ENCODE measurements around the gene IGFBPL1. TPM values are rescaled to one million over a fixed set of nuclear protein-coding genes. Genes with fewer than 3 reads are reported as not detected.

The IGFBPL1 gene
- total RNA-seq, 1 donor from 2014 or later = 10.0 TPM

GRCh38 chr9:38387751-38388150, 36.5 kb downstream of the IGFBPL1 start:
- no peak for DNase-seq (ENCODE audit: low read depth)
- no peak for TF ChIP-seq CTCF (IDR thresholded peaks at IDR 0.05; ENCODE audit: insufficient read depth, low read length, poor library complexity, severe bottlenecking)
- Histone ChIP-seq H3K4me3 (ENCODE audit: low read depth, low read length) (no peak overlapping the region), H3K36me3 (ENCODE audit: control insufficient read depth, insufficient read depth, low read length) (no peaks in the 10 kb centered on the region), H3K27me3 (ENCODE audit: control insufficient read depth, insufficient read depth, low read length) (no peaks in the 10 kb centered on the region)

- Histone ChIP-seq H3K4me3 (ENCODE audit: low read depth, low read length) (no peak overlapping the region), H3K27me3 (ENCODE audit: control insufficient read depth, insufficient read depth, low read length) (no peaks in the 10 kb centered on the region), H3K36me3 (ENCODE audit: control insufficient read depth, insufficient read depth, low read length) (no peaks in the 10 kb centered on the region)
- DNase-seq (ENCODE audit: low read depth) = no peak
- TF ChIP-seq CTCF (IDR thresholded peaks at IDR 0.05; ENCODE audit: insufficient read depth, low read length, poor library complexity, severe bottlenecking) = no peak
Observed at GRCh38 chr9:38387066-38387465, 37.2 kb downstream of the IGFBPL1 start.

- no peak for TF ChIP-seq CTCF (IDR thresholded peaks at IDR 0.05; ENCODE audit: insufficient read depth, low read length, poor library complexity, severe bottlenecking)
- DNase-seq (ENCODE audit: low read depth) = no peak
- Histone ChIP-seq H3K4me3 (ENCODE audit: low read depth, low read length) (no peak overlapping the region), H3K36me3 (ENCODE audit: control insufficient read depth, insufficient read depth, low read length) (no peaks in the 10 kb centered on the region), H3K27me3 (ENCODE audit: control insufficient read depth, insufficient read depth, low read length) (no peaks in the 10 kb centered on the region)
Observed at GRCh38 chr9:38386319-38386895, 37.8 kb downstream of the IGFBPL1 start.

- DNase-seq (ENCODE audit: low read depth) = no peak
- no peak for TF ChIP-seq CTCF (IDR thresholded peaks at IDR 0.05; ENCODE audit: insufficient read depth, low read length, poor library complexity, severe bottlenecking)
- no peaks in the 10 kb centered on the region for H3K36me3 ChIP-seq (ENCODE audit: control insufficient read depth, insufficient read depth, low read length)
Observed at GRCh38 chr9:38385896-38386295, 38.4 kb downstream of the IGFBPL1 start.

GRCh38 chr9:38384990-38385848, 39.0 kb downstream of the IGFBPL1 start:
- no peaks in the 10 kb centered on the region for H3K27me3 ChIP-seq (ENCODE audit: control insufficient read depth, insufficient read depth, low read length)
- no peak overlapping the region for H3K4me3 ChIP-seq (ENCODE audit: low read depth, low read length)
- DNase-seq (ENCODE audit: low read depth) = no peak
- no peak for TF ChIP-seq CTCF (IDR thresholded peaks at IDR 0.05; ENCODE audit: insufficient read depth, low read length, poor library complexity, severe bottlenecking)
- no peaks in the 10 kb centered on the region for H3K36me3 ChIP-seq (ENCODE audit: control insufficient read depth, insufficient read depth, low read length)

More at GRCh38 chr9:38385896-38386295, 38.4 kb downstream of the IGFBPL1 start:
- Histone ChIP-seq H3K4me3 (ENCODE audit: low read depth, low read length) (no peak overlapping the region), H3K27me3 (ENCODE audit: control insufficient read depth, insufficient read depth, low read length) (no peaks in the 10 kb centered on the region)
